ENCODE results near the gene RCHY1.

RCHY1 gene

GRCh38 chr4:75429208-75429607 is 85.0 kb downstream of the RCHY1 start:
- H3K4me2 ChIP-seq (ENCODE audit: insufficient read depth, low read length), result no peak overlapping the region
- DNase-seq, result no peak

More at GRCh38 chr4:75429208-75429607, 85.0 kb downstream of the RCHY1 start:
- peaks cover 7% of the 10 kb centered on the region for H3K27me3 ChIP-seq (ENCODE audit: insufficient read depth, low read length, poor library complexity)
- H3K36me3 ChIP-seq (ENCODE audit: insufficient read depth, low read length), result no peaks in the 10 kb centered on the region
- no peaks in the 10 kb centered on the region for H4K20me1 ChIP-seq (ENCODE audit: insufficient read depth, low read length)
- no peaks in the 10 kb centered on the region for H3K79me2 ChIP-seq (ENCODE audit: insufficient read depth, low read length)
- H3K9me3 ChIP-seq (ENCODE audit: insufficient read depth, low read length, severe bottlenecking), result no peaks in the 10 kb centered on the region
- no peak for TF ChIP-seq EZH2 (IDR thresholded peaks at IDR 0.05; ENCODE audit: borderline replicate concordance, low read depth, low read length, severe bottlenecking)
- TF ChIP-seq CTCF (IDR thresholded peaks at IDR 0.05; ENCODE audit: borderline replicate concordance, extremely low read depth, low read length, poor library complexity, severe bottlenecking), result no peak
- ATAC-seq (ENCODE audit: insufficient read depth, low read depth), result no peak
- no peak overlapping the region for H3K9ac ChIP-seq (ENCODE audit: low read depth, low read length)
- no peaks in the 10 kb centered on the region for H3K4me1 ChIP-seq (ENCODE audit: insufficient read depth, low read length)
- H3K27ac ChIP-seq (ENCODE audit: low read length), result no peak overlapping the region
- no peak overlapping the region for H3K4me3 ChIP-seq (ENCODE audit: low read depth in 1 of 2, low read length in 2 of 2)
- no peak overlapping the region for H2AFZ ChIP-seq (ENCODE audit: low read depth, low read length)
